NCI-H2081 treated with DMSO at 0.1 percent for 48 hours (cell line): ENCODE results near the gene KRR1.
"Not testable (repeated sequence)": the region's sequence is repeated elsewhere in the genome, so short reads cannot be mapped to it uniquely, and the experiment has no call there.

Experiments used
- DNase-seq: peaks from one replicate; lab custom pipeline; 2025; lab: John Stamatoyannopoulos, UW

Gene KRR1

GRCh38 chr12:75476071-75476470, 35.3 kb downstream of the KRR1 start:
- DNase-seq: no peak

GRCh38 chr12:75474116-75474515, 37.3 kb downstream of the KRR1 start:
- no peak for DNase-seq

DNA sequence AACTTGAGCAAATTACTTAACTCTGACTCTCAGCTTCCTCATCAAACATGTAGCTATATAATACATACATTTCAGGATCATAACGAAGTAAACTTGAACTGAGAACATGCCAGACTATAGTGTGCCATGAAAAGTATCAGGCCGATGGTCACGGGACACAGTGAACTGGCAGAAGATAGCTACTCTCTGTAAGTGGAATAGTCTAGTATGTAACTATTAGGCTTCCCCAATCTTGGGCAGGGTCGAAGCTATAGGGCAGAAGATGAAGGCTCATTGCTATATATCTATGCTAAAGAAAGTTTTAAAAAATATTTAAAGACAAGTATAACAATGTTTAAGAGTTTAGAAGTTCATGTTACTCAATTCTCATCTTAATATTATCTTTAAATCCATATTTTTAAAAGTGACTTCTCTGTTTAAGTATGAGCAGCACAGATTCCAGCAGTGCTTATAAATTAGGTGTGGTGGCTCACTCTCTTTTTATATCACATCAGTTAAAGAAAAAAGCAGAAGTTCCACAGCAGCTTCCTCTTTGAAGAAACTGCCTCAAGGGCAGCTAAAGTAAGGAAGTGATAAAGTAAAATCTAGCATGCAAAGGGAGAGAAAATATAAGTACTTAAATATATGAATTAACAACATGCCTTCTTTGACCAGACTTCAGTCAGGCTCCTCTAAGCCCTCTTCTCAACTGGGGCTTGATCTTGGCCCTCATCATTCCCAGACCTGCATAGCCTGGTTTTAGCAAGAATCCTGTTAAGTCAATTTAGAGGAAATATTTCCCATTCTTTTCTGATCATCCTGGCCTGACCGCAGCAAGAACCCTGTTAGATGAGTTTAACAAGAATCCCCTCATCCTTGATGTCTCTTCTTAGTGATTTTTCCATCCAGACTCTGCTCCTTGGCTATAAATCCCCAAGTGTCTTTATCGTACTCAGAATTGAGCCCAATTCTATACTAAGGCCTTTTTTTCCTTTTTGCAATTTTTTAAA, 39.2 kb downstream of the KRR1 start:
- no peak for DNase-seq

- no peak for DNase-seq
These were observed 51.2 kb downstream of the KRR1 start for GRCh38 chr12:75460204-75460603.

- DNase-seq: no peak
These were observed 51.7 kb downstream of the KRR1 start for GRCh38 chr12:75459755-75460154.

DNA sequence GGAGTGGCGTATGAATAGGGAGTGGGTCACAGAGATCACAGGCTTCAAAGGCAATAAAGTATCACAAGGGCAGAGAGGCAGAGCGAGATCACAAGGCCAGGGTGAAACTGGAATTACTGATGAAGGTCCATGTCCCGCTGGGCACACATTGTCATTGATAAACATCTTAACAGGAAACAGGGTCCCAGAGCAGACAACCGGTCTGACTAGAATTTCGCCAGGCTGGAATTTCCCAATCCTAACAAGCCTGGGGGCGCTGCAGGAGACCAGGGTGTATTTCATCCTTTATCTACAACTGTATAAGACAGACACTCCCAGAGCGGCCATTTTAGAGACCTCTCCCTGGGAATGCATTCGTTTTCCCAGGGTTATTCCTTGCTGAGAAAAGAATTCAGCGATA, 53.5 kb downstream of the KRR1 start:
- not testable (repeated sequence) for DNase-seq

DNA sequence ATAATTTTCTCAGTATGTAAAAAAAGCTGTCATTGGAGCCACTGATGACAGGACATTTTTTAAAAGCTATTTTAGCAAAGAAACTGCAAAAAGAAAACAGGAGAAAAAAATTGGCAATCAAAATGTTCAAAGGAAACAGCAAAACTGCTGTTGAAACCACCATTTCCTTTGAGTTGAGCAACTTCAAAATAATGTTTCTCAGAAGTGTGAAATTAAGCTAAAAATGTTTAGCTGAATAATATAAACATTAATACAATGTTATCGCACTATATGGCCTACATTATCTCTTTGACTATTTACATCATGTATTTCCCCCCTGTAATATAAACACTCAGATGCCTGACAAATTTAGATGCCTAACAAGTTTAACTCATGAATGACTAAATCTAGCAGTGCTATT, 54.2 kb downstream of the KRR1 start:
- no peak for DNase-seq

DNA sequence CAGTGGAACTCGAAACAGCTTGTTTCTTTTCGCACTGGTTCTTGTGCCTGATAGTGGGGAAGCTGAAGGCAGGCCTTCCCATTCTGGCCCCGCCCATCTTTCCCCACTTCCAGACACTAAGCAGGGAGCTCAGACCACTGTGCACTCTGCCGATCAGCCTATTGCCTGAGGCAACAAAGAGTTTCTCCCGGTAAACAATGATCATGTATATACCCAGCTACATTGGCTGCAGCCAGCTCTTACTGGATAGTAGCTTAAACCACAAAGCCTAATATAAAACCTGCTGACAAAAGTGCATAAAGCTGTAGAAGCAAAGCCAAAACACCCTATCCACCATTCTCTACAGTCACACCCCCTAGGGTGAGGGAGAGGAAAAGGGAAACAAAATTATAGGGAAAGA, 55.6 kb downstream of the KRR1 start:
- no peak for DNase-seq

GRCh38 chr12:75452675-75453330, 58.6 kb downstream of the KRR1 start:
- no peak for DNase-seq

DNA sequence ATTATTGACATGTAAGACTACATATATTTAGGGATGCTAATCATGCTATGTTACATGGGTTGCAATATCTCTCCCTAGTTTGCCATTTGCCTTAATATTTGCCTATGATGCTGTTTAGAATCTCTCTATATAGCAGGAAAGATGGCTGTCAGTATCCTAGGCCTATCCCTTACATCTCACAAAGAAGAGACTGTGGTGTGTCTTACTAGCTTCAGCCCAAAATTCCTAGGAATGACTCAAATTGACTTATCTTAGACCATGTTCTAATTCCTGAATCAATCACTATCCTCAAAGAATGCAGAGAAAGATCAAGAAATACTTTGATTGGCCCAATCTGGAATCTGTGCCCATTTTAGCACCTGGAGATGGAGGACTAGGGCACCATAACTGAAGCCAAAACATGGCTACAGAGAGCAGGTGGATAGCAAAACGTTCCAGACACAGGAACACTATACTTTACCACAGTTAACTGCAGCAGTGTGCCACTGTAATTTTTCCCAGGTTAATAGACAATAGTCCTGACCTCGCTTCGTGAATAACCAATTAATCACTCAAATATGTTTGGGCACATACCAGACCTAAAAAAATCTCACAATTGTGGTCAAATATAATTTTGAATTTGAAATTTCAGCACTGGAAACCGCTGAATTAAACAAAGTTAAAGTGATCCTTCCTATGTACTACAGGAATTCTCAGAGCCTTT, 63.6 kb downstream of the KRR1 start:
- no peak for DNase-seq

GRCh38 chr12:75446857-75447256, 64.6 kb downstream of the KRR1 start:
- DNase-seq: no peak

DNA sequence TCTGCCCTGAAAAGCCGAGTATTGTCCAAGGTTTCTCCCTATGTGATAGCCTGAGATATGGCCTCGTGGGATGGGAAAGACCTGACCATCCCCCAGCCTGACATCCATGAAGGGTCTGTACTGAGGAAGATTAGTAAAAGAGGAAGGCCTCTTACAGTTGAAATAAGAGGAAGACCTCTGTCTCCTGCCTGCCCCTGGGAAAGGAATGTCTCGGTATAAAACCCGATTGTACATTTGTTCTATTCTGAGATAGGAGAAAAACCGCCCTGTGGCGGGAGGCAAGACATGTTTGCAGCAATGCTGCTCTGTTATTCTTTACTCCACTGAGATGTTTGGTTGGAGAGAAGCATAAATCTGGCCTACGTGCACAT, 66.3 kb downstream of the KRR1 start:
- DNase-seq: not testable (repeated sequence)

DNA sequence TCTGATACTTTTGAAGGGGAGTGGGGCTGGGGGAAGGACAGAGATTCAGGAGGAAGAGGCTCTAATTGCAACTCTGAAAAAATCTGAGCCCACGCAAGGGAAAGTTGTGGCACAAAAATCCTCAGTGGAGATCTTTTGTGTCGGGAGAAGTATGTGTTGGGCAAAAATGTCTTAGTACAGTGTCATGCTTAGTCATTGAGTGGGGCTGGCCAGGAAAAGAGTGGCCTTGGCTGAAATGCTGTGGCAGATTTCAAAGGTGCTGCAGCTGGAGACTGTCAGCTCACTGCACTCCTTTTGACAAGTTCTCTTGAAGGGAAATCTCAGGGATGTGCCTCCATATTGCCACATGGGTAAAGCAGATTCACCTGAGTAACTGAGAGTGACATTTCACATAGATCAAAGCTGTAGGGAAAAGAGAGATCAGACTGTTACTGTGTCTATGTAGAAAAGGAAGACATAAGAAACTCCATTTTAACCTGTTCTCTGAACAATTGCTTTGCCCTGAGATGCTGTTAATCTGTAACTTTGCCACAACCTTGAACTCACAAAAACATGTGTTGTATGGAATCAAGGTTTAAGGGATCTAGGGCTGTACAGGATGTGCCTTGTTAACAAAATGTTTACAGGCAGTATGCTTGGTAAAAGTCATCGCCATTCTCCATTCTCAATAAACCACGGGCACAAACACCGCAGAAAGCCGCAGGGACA, 66.8 kb downstream of the KRR1 start:
- no peak for DNase-seq

- DNase-seq: no peak
These were observed 67.7 kb downstream of the KRR1 start for GRCh38 chr12:75443709-75444108.

- DNase-seq: not testable (repeated sequence)
These were observed 69.0 kb downstream of the KRR1 start for GRCh38 chr12:75442454-75442853.

DNA sequence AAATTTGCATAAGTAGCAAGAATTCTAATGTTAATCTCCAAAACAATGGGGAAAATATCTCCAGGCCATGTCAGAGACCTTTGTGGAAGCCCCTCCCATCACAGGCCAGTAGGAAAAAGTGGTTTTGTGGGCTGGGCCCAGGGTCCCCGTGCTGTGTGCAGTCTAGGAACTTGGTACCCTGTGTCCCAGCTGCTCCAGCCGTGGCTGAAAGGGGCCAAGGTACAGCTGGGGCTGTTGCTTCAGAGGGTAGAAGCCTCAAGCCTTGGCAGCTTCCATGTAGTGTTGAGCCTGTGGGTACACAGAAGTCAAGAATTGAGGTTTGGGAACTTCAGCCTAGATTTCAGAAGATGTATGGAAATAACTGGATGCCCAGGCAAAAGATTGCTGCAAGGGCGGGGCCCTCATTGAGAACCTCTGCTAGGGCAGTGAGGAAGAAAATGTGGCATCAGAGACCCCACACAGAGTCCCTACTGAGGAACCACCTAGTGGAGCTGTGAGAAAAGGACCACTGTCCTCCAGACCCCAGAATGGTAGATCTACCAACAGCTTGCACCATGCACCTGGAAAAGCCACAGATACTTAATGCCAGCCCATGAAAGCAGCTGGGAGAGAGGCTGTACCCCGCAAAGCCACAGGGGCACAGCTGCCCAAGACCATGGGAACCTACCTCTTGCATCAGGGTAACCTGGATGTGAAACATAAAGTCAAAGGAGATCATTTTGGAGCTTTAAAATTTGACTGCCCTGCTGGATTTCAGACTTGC, 69.5 kb downstream of the KRR1 start:
- not testable (repeated sequence) for DNase-seq
